22Rv1 (cell line): Measurements from ENCODE around the gene SLC25A6.

Experiments used
- H3K27ac ChIP-seq: fragments of 450-650 bp; 2 replicates; pipeline ENCODE4 v1.5.1; 2017
- CTCF ChIP-seq: fragments of 450-650 bp; IDR thresholded peaks from 2 replicates; pipeline ENCODE4 v1.5.1; 2017; ENCODE audit warnings: mild to moderate bottlenecking
- ZFX ChIP-seq: fragments of 450-650 bp; IDR thresholded peaks from 2 replicates; pipeline ENCODE4 v1.6.1; 2017; ENCODE audit warnings: antibody characterized with exemption, borderline replicate concordance

Gene SLC25A6

GRCh38 chrX:1425381-1425780, 33.5 kb upstream of the SLC25A6 start:
- TF ChIP-seq ZFX (no peak), CTCF (no peak)

DNA sequence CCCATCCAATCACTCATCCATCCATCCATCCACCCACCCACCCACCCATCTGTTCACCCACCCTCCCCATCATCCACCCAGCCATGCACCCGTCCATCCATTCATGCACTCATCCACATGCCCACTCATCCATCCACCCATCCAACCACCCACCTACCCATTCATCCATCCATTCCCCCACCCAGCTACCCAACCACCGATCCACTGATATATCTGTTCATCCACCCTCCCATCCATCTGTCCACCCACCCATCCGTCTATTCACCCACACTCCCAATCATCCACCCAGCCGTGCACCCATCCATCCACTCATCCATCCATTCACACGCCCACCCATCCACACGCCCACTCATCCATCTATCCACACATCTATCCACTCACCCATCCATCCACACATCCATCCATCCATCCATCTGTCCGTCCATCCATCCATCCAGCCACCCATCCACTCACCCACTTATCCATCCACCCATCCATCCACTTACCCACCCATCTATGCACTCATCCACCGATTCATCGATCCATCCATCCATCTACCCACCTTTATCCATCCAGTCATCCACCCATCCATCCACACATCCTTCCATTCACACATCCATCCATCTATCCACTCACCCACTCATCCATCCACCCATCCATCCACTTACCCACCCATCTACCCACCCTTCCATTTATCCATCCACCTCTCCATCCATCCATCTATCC, 32.4 kb upstream of the SLC25A6 start:
- H3K27ac ChIP-seq: no peak overlapping the region
- TF ChIP-seq ZFX: no peak
- TF ChIP-seq CTCF: no peak

More at GRCh38 chrX:1425381-1425780, 33.5 kb upstream of the SLC25A6 start:
- no peak overlapping the region for H3K27ac ChIP-seq

DNA sequence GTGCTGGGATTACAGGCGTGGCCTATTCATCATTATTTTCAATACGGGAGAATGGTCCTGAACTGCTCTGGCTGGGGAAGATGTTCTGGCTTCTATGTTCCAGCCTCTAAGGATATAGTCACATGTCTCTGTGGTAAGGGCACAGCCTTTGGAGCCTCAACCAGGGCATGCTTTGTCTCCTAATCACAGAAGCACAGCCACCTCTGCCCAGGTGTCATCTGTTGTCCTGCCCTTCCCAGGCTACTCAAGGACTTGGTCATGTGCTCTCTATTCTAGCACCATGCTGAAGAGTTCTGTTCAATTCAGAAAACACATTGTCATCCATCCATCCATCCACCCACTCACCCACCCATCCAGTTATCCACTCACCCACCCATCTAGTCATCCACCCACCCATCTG, 31.3 kb upstream of the SLC25A6 start:
- no peak overlapping the region for H3K27ac ChIP-seq
- TF ChIP-seq ZFX: no peak
- TF ChIP-seq CTCF: no peak

GRCh38 chrX:1422135-1422465, 30.2 kb upstream of the SLC25A6 start:
- H3K27ac ChIP-seq: no peak overlapping the region
- TF ChIP-seq CTCF: no peak
- no peak for TF ChIP-seq ZFX

GRCh38 chrX:1421433-1422134, 29.7 kb upstream of the SLC25A6 start:
- TF ChIP-seq CTCF (no peak), ZFX (no peak)
- no peak overlapping the region for H3K27ac ChIP-seq

DNA sequence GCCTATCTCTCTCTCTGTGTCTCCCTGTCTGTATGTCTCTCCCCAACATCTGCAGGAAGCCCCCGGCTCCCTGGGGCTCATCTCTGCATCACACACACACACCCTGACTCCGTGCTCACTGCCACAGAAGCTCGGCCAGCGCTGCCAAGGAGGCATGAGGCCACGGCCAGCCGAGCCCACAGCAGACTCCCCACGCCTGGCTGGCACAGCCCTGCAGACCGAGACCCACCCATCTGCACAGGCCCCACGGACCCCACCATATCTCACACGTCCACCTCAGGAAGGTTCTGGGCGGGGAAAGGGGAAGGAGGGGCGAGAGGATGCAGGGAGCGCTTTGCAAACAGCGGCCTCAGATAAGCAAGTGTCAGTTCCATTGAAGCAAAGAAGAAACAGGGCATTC, 28.5 kb upstream of the SLC25A6 start:
- peak overlapping the region; percentile 12; the same call in 1 of the 2 replicates for H3K27ac ChIP-seq
- TF ChIP-seq CTCF: no peak
- TF ChIP-seq ZFX: no peak
